Pulmonary artery endothelial cell (primary cell): ENCODE measurements around the gene NXN. TPM values are rescaled to one million over a fixed set of nuclear protein-coding genes. Genes with fewer than 3 reads are reported as not detected.
"Not testable (repeated sequence)": the region's sequence is repeated elsewhere in the genome, so short reads cannot be mapped to it uniquely, and the experiment has no call there.

Experiments
- DNase-seq: peaks from one replicate; pipeline ENCODE4 v3.0.0-alpha.2; 2011; ENCODE audit warnings: low read depth, low spot score
- total RNA-seq: library from RNA; depleted of rRNA; stranded (reverse); fragments of >200 nt; gene quantifications from 2 replicates; pipeline ENCODE4 v1.2.3, GENCODE V29; 2014

The NXN gene
- total RNA-seq, 1 donor from 2014 or later: 33.0 TPM

- no peak for DNase-seq
These were observed 1.1 kb upstream of the NXN start for GRCh38 chr17:980406-981291.

- DNase-seq: no peak
These were observed 401 bp downstream of the NXN start for GRCh38 chr17:979212-979538.

- DNase-seq: no peak
These were observed 1.2 kb downstream of the NXN start for GRCh38 chr17:978103-979093.

GRCh38 chr17:977166-977565 lies 2.4 kb downstream of the NXN start:
- DNase-seq: no peak

GRCh38 chr17:976312-976711 lies 3.3 kb downstream of the NXN start:
- no peak for DNase-seq

GRCh38 chr17:975371-975915 lies 4.1 kb downstream of the NXN start:
- DNase-seq: no peak

GRCh38 chr17:974778-975177 lies 4.8 kb downstream of the NXN start:
- DNase-seq: not testable (repeated sequence)

DNA sequence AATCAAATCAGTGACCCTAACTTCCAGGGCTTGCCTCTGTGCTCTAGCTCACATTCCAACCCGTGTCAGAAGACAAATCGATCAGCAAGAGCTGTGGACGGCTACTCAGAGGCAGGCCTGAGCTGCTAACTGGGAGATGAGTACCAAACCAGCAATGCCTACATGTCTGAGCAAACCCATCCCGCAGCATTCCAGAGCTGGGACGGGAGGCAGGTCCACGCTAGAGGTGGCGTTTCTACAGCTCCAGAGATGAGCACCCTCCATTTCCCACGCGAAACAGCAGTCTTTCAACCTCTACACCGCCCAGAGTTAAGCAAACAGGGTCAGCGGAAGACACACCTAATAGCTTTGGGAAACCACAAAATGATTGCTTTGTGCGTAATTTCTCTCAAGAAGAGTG lies 6.5 kb downstream of the NXN start:
- no peak for DNase-seq

- DNase-seq: not testable (repeated sequence)
These were observed 7.7 kb downstream of the NXN start for GRCh38 chr17:971861-972260.

DNA sequence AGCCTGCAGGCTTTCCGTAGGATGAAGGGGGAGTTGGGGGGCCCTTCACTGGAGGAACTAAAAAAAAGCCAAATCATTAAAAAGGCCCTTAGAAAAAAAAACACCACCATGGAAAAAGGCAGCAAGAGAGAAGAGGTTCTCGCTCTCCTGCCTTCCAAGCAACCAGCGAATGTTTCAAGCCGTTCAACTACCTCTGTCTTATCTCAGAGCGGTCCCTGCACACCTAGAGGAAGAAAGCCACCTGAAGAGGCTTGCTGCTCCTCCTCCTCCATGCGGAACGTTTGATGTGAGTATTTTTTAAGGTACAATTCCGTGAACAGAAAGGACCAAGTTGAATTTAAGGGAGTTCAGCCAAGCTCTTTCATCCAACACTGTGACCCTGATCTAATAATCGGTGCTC lies 9.2 kb downstream of the NXN start:
- DNase-seq: no peak

DNA sequence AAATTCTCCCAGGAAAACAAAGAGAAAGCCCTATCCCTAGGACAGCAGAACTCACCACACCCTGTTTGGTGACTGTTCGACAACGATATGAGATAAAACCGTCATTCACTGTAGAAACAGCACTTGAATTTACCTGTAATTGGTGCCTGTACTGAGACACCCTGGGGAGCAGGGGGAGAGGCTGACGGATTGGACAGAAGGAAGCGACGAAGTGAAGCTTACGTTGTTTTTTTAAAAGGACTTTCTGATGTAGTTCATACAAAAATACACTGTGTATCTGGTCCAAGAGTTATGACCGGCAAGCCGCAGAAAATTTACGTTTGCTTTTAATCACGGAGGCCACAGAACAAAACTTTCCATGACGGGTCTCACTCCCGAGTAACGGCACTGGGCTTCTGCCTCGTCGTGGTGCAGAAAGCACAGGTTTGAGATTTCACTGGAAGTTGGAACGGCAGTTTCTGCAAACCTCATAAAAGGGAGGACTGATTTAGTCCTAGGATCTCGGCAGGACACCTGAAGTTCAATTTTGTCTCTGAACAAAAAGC lies 9.7 kb downstream of the NXN start:
- no peak for DNase-seq

GRCh38 chr17:968812-969730 lies 10.5 kb downstream of the NXN start:
- DNase-seq: no peak

- DNase-seq: no peak
These were observed 12.5 kb downstream of the NXN start for GRCh38 chr17:967122-967521.

GRCh38 chr17:965311-965989 lies 14.1 kb downstream of the NXN start:
- no peak for DNase-seq

DNA sequence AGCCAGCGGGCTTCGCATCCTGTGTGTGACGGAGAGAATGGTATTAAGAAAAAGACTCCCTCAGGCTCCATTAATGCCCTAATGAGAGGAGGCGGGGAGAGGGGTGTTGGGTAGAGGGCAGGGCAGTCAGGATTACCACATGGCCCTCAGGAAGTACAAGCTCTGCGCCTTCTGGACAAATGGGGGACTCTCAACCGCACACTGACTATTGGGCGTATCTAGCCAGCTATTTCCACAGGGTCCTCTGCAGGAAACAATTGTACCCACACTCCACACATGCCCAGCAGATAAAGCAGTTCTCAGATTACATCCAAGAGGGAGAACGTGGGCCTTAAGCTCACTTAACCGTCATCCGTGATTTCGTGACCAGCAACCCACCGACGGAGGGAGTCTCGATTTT lies 14.7 kb downstream of the NXN start:
- no peak for DNase-seq

DNA sequence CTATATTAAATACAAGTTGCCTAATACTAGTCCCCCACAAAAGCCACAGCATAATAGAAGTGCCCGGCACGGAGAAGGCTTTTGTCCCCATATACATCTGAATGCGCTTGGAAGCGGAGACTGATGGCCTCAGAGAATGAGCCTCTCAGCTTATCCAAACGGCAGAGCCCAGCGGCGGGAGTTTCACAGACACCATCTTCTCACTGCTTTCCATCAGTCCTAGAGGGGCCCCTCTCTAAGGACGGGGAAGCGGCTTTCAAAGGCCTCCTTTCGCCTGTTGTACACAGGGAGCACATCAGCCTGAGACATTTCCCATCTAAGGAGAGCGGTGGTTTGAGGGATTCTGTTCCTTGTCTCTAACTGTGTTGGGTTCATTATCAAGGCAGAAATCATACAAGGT lies 16.9 kb downstream of the NXN start:
- DNase-seq: no peak

- DNase-seq: no peak
These were observed 17.4 kb downstream of the NXN start for GRCh38 chr17:962166-962565.

DNA sequence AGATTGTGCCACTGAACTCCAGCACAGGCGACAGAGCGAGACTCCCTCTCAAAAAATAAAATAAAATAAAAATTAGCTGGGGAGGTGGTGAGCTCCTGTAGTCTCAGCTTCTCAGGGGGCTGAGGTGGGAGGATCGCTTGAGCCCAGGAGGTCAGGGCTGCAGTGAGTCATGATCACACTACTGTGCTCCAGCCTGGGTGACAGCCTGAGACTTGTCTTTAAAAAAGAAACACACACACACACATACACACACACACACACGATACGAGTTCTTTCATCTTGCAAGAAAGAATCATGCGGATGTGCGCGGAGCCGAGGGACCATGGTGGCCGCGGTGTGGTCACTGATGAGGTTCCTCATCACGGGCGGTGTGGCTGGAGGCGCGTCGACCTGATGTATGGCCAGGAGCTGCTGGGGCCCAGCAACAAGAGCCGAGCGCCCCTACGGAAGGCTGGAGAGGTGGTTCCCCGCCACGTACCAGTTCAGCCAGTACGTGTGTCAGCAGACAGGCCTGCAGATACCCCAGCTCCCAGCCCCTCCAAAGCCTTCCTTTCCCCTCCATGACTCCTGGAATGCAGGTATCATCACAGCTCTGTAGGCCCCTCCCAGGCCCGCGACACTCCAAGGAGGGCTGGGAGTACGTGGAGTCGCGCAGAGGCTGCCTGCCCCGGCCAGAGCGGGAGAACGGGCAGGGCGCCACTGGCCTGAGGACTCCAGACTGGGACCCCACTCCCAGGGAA lies 20.7 kb downstream of the NXN start:
- no peak for DNase-seq

GRCh38 chr17:957856-958421 lies 21.6 kb downstream of the NXN start:
- DNase-seq: no peak
